Endothelial cell (in vitro differentiated cells): ENCODE results near the gene BANK1. TPM values are rescaled to one million over a fixed set of nuclear protein-coding genes. Genes with fewer than 3 reads are reported as not detected.

Experiments
- DNase-seq: peaks from one replicate; pipeline ENCODE4 v3.0.0; 2021; ENCODE audit warnings: low spot score
- H3K27ac Mint-ChIP-seq: one replicate; pipeline ENCODE4 v1.8.0; 2021; ENCODE audit warnings: mixed read lengths, inconsistent platforms; ENCODE audit not compliant: unreplicated experiment
- H3K27me3 Mint-ChIP-seq: one replicate; pipeline ENCODE4 v1.8.0; 2021; ENCODE audit warnings: mild to moderate bottlenecking, moderate library complexity, mixed read lengths, inconsistent platforms; ENCODE audit not compliant: unreplicated experiment
- H3K36me3 Mint-ChIP-seq: one replicate; pipeline ENCODE4 v1.8.0; 2021; ENCODE audit warnings: mild to moderate bottlenecking, low read depth, mixed read lengths, inconsistent platforms; ENCODE audit not compliant: unreplicated experiment
- H3K4me1 Mint-ChIP-seq: one replicate; pipeline ENCODE4 v1.8.0; 2021; ENCODE audit warnings: mild to moderate bottlenecking, mixed read lengths, inconsistent platforms; ENCODE audit not compliant: unreplicated experiment
- H3K4me3 Mint-ChIP-seq: one replicate; pipeline ENCODE4 v1.8.0; 2021; ENCODE audit warnings: mild to moderate bottlenecking, mixed read lengths, inconsistent platforms; ENCODE audit not compliant: unreplicated experiment
- H3K9me3 Mint-ChIP-seq: one replicate; pipeline ENCODE4 v1.8.0; 2021; ENCODE audit warnings: mixed read lengths, inconsistent platforms; ENCODE audit not compliant: unreplicated experiment
- total RNA-seq: library from RNA; stranded (reverse); fragmentation: NEBNext Ultra II Directional; extraction: Animal tissue kit (Norgen Biotek cat#: 25700); gene quantifications from one replicate; pipeline ENCODE4 v1.2.1, GENCODE V29; 2021; ENCODE audit not compliant: unreplicated experiment
- TF ChIP-seq, protein P1 (sequence below): fragments of 200-600 bp; sonication (generic); IDR thresholded peaks from one replicate; pipeline ENCODE4 v1.5.0; 2021; ENCODE audit warnings: antibody characterized with exemption; ENCODE audit not compliant: unreplicated experiment

The BANK1 gene
- total RNA-seq, 1 donor from 2014 or later, result 3.7 TPM

DNA sequence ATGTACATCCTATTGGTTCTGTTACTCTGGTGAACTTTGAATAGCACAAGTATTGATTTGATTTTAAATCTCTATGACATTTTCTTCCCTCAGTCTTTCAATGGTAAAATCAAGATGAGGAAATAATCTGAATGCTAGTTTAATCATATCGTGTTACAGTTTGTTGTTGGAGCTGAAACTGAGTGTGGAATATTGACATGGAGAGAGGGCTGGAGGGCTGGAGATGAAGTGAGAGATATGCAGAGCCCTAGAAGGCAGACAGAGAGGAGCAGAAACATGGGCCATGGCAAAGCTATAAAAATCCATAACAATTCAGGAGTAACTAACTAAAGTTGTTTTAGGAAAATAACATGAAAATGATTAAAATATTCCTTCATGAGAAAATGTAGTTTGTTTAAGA lies 141.1 kb downstream of the BANK1 start:
- Mint-ChIP-seq H3K4me3 (no peak overlapping the region), H3K36me3 (no peaks in the 10 kb centered on the region), H3K27me3 (no peaks in the 10 kb centered on the region), H3K27ac (no peak overlapping the region), H3K4me1 (no peaks in the 10 kb centered on the region), H3K9me3 (no peaks in the 10 kb centered on the region)
- DNase-seq, result no peak
- TF ChIP-seq, protein P1, sequence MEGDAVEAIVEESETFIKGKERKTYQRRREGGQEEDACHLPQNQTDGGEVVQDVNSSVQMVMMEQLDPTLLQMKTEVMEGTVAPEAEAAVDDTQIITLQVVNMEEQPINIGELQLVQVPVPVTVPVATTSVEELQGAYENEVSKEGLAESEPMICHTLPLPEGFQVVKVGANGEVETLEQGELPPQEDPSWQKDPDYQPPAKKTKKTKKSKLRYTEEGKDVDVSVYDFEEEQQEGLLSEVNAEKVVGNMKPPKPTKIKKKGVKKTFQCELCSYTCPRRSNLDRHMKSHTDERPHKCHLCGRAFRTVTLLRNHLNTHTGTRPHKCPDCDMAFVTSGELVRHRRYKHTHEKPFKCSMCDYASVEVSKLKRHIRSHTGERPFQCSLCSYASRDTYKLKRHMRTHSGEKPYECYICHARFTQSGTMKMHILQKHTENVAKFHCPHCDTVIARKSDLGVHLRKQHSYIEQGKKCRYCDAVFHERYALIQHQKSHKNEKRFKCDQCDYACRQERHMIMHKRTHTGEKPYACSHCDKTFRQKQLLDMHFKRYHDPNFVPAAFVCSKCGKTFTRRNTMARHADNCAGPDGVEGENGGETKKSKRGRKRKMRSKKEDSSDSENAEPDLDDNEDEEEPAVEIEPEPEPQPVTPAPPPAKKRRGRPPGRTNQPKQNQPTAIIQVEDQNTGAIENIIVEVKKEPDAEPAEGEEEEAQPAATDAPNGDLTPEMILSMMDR, result no peak

GRCh38 chr4:101933855-101934254 lies 143.3 kb downstream of the BANK1 start:
- Mint-ChIP-seq H3K27me3 (no peaks in the 10 kb centered on the region), H3K4me1 (no peaks in the 10 kb centered on the region), H3K9me3 (no peaks in the 10 kb centered on the region), H3K27ac (no peak overlapping the region), H3K4me3 (no peak overlapping the region), H3K36me3 (no peaks in the 10 kb centered on the region)
- no peak for DNase-seq
- TF ChIP-seq, protein P1, result no peak

- Mint-ChIP-seq H3K4me1 (no peaks in the 10 kb centered on the region), H3K36me3 (no peaks in the 10 kb centered on the region), H3K27ac (no peak overlapping the region), H3K27me3 (peaks cover 1% of the 10 kb centered on the region), H3K9me3 (no peaks in the 10 kb centered on the region), H3K4me3 (no peak overlapping the region)
- DNase-seq, result no peak
- TF ChIP-seq, protein P1, result no peak
Measured at GRCh38 chr4:101938836-101939235, 148.3 kb downstream of the BANK1 start.

GRCh38 chr4:101941816-101942358 lies 151.4 kb downstream of the BANK1 start:
- TF ChIP-seq, protein P1, result no peak

GRCh38 chr4:101942891-101943290 lies 152.4 kb downstream of the BANK1 start:
- no peak overlapping the region for H3K4me3 Mint-ChIP-seq
- peaks cover 1% of the 10 kb centered on the region for H3K27me3 Mint-ChIP-seq
- no peak overlapping the region for H3K27ac Mint-ChIP-seq
- no peaks in the 10 kb centered on the region for H3K9me3 Mint-ChIP-seq
- no peak for DNase-seq
- H3K36me3 Mint-ChIP-seq, result no peaks in the 10 kb centered on the region
- TF ChIP-seq, protein P1, result no peak
- no peaks in the 10 kb centered on the region for H3K4me1 Mint-ChIP-seq

More at GRCh38 chr4:101941816-101942358, 151.4 kb downstream of the BANK1 start:
- H3K4me1 Mint-ChIP-seq, result no peaks in the 10 kb centered on the region
- H3K27ac Mint-ChIP-seq, result no peak overlapping the region
- no peak for DNase-seq
- no peak overlapping the region for H3K4me3 Mint-ChIP-seq
- no peaks in the 10 kb centered on the region for H3K9me3 Mint-ChIP-seq
- H3K27me3 Mint-ChIP-seq, result peaks cover 1% of the 10 kb centered on the region
- no peaks in the 10 kb centered on the region for H3K36me3 Mint-ChIP-seq
